Effector memory CD8-positive, alpha-beta T cell (primary cell): Measurements from ENCODE around the gene ETV2.
"Not testable (repeated sequence)": the region's sequence is repeated elsewhere in the genome, so short reads cannot be mapped to it uniquely, and the experiment has no call there.

Source experiments
- ATAC-seq: fragments of 150-1000 bp; cut with Tn5 transposase; replicated peaks from 2 replicates; pipeline ENCODE4 v1.10.0; 2021; ENCODE audit warnings: mild to moderate bottlenecking, moderate library complexity
- DNase-seq, 3 experiments: peaks; one replicate each; pipeline ENCODE4 v3.0.0; 2021
- H3K27ac Mint-ChIP-seq, 2 donors: one replicate each; pipeline ENCODE4 v1.8.0; 2022; ENCODE audit warnings: mild to moderate bottlenecking in 2 of 2, mixed read lengths in 2 of 2, moderate library complexity in 2 of 2
- H3K27me3 Mint-ChIP-seq, 2 donors: one replicate each; pipeline ENCODE4 v1.8.0; 2022; ENCODE audit warnings: mixed read lengths in 2 of 2
- H3K36me3 Mint-ChIP-seq: one replicate; pipeline ENCODE4 v1.8.0; 2022; ENCODE audit warnings: mild to moderate bottlenecking, moderate library complexity, mixed read lengths; ENCODE audit not compliant: insufficient read depth
- H3K4me1 Mint-ChIP-seq, 2 donors: one replicate each; pipeline ENCODE4 v1.8.0; 2022; ENCODE audit warnings: low read depth in 2 of 2, mixed read lengths in 2 of 2
- H3K4me3 Mint-ChIP-seq, 2 donors: one replicate each; pipeline ENCODE4 v1.8.0; 2022; ENCODE audit warnings: mild to moderate bottlenecking in 2 of 2, mixed read lengths in 2 of 2, moderate library complexity in 2 of 2
- H3K9me3 Mint-ChIP-seq, 2 donors: one replicate each; pipeline ENCODE4 v1.8.0; 2022; ENCODE audit warnings: mixed read lengths in 2 of 2
- total RNA-seq, 9 experiments: gene quantifications; one replicate each; lab custom pipeline; 2026; lab: John Stamatoyannopoulos, UW

The ETV2 gene
- total RNA-seq = 0.23 to 1.2 (median 0.59) reads per million in 9 experiments

DNA sequence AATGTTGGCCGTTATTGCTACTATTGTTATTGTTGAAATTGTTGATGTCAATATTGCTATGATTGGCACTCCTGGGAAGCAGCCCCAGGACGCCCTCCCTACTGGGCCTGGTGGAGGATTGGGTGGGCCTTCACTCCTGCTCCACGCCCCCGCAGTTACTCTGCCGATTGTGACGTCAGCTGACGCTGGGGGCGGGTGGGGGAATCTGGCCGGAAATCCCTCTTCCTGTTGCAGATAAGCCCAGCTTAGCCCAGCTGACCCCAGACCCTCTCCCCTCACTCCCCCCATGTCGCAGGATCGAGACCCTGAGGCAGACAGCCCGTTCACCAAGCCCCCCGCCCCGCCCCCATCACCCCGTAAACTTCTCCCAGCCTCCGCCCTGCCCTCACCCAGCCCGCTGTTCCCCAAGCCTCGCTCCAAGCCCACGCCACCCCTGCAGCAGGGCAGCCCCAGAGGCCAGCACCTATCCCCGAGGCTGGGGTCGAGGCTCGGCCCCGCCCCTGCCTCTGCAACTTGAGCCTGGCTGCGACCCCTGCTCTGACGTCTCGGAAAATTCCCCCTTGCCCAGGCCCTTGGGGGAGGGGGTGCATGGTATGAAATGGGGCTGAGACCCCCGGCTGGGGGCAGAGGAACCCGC, at the start of gene ETV2:
ETV2 (plus strand) TSS at position 231 of the 637 bp plus-strand sequence. CDS start 716 bp downstream, outside the sequence.
- H3K27me3 Mint-ChIP-seq = no peaks in the 10 kb centered on the region
- H3K36me3 Mint-ChIP-seq = peaks cover 15% of the 10 kb centered on the region
- DNase-seq (peak; percentile 11 to 38 (median 21)), ATAC-seq (no peak)
- H3K4me1 Mint-ChIP-seq = peaks cover 16 to 19% of the 10 kb centered on the region in 2 donors
- peak within 1 kb of the TSS; percentile 86 to 89 for H3K4me3 Mint-ChIP-seq
- peak within 1 kb of the TSS in 1 of 2 donors; percentile 44 for H3K27ac Mint-ChIP-seq
- H3K9me3 Mint-ChIP-seq = no peaks in the 10 kb centered on the region

DNA sequence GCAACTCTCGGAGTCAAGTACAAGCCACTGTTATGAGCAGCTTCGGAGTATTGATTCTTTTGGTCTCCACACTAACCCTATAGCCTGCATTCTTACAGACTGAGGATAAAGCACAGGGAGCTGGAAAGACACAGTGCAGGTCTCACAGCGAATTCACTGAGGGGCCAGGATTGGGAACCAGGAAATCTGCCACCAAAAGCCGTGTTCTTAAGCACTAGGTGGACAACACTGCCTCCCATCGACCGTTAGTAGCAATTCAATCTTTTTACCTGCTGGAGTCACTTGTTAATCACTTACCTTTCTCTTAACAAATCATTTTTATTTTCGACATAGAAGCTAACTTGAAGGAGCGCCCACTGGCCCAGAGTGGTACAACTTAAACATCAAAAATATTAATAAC, 49.3 kb upstream of the ETV2 start:
- ATAC-seq (no peak), DNase-seq (no peak)
- Mint-ChIP-seq H3K4me1 (peaks cover 0 to 4% of the 10 kb centered on the region in 2 donors), H3K36me3 (peaks cover 6% of the 10 kb centered on the region), H3K27me3 (peaks cover 8 to 19% of the 10 kb centered on the region in 2 donors), H3K9me3 (no peaks in the 10 kb centered on the region), H3K4me3 (no peak overlapping the region), H3K27ac (no peak overlapping the region)

GRCh38 chr19:35595026-35595425, 46.5 kb upstream of the ETV2 start:
- H3K9me3 Mint-ChIP-seq, H3K4me3 Mint-ChIP-seq, H3K27ac Mint-ChIP-seq, ATAC-seq, H3K36me3 Mint-ChIP-seq, DNase-seq, H3K4me1 Mint-ChIP-seq: not testable (repeated sequence)
- peaks cover 15 to 31% of the 10 kb centered on the region in 2 donors for H3K27me3 Mint-ChIP-seq

GRCh38 chr19:35595928-35596327, 45.6 kb upstream of the ETV2 start:
- peaks cover 6% of the 10 kb centered on the region for H3K36me3 Mint-ChIP-seq
- ATAC-seq (no peak), DNase-seq (no peak)
- no peak overlapping the region for H3K27ac Mint-ChIP-seq
- H3K4me1 Mint-ChIP-seq = peaks cover 0 to 4% of the 10 kb centered on the region in 2 donors
- peaks cover 20 to 40% of the 10 kb centered on the region in 2 donors for H3K27me3 Mint-ChIP-seq
- no peaks in the 10 kb centered on the region for H3K9me3 Mint-ChIP-seq
- H3K4me3 Mint-ChIP-seq = no peak overlapping the region

DNA sequence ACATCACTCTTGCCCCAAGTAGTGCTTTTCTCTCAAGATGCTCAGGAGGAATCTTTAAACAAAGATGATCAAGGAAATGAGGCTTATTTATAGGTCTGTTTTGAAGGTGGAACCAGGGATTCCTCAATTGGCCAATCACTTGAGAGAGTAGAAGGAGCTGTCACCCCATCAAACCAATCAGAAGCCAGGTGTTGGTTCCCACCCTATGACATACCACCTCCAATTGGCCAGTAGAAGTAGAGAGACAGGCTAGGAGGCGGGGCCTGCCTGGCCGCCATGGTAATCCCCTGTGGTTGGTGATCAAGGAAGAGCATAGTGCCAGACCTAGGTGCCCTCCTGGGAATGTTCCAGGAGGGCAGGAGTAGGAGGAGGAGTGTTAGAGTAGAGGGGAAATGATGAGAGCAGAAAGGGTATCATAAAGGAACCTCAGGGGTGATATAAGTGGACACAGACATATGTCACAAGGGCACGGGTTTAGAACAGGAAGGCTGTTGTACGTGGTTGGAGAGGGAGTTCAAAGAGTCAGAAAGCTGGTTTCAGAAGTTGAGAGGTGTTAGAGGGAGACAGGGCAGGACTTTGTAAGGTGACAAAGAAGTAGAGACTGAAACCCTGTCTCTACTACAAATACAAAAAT, 45.1 kb upstream of the ETV2 start:
- H3K36me3 Mint-ChIP-seq = peaks cover 6% of the 10 kb centered on the region
- no peak overlapping the region for H3K27ac Mint-ChIP-seq
- peaks cover 0 to 4% of the 10 kb centered on the region in 2 donors for H3K4me1 Mint-ChIP-seq
- H3K9me3 Mint-ChIP-seq = no peaks in the 10 kb centered on the region
- peaks cover 20 to 46% of the 10 kb centered on the region in 2 donors for H3K27me3 Mint-ChIP-seq
- ATAC-seq (peak; percentile 21), DNase-seq (no peak)
- H3K4me3 Mint-ChIP-seq = no peak overlapping the region

GRCh38 chr19:35601971-35602370, 39.6 kb upstream of the ETV2 start:
- Mint-ChIP-seq H3K27me3 (peaks cover 12 to 40% of the 10 kb centered on the region in 2 donors), H3K4me3 (no peak overlapping the region), H3K36me3 (peaks cover 2% of the 10 kb centered on the region), H3K9me3 (no peaks in the 10 kb centered on the region), H3K4me1 (no peaks in the 10 kb centered on the region), H3K27ac (no peak overlapping the region)
- DNase-seq = no peak
- ATAC-seq = no peak

- H3K9me3 Mint-ChIP-seq, H3K4me3 Mint-ChIP-seq, ATAC-seq, H3K27ac Mint-ChIP-seq, H3K4me1 Mint-ChIP-seq, H3K36me3 Mint-ChIP-seq, DNase-seq: not testable (repeated sequence)
- H3K27me3 Mint-ChIP-seq = peaks cover 5 to 22% of the 10 kb centered on the region in 2 donors
Observed at GRCh38 chr19:35604436-35604835, 37.1 kb upstream of the ETV2 start.

GRCh38 chr19:35607170-35607569, 34.4 kb upstream of the ETV2 start:
- not testable (repeated sequence) for H3K4me3 Mint-ChIP-seq

GRCh38 chr19:35607661-35608060, 33.9 kb upstream of the ETV2 start:
- ATAC-seq (no peak), DNase-seq (no peak)
- peaks cover 0 to 6% of the 10 kb centered on the region in 2 donors for H3K9me3 Mint-ChIP-seq
- H3K36me3 Mint-ChIP-seq = peaks cover 20% of the 10 kb centered on the region
- H3K4me3 Mint-ChIP-seq = no peak overlapping the region
- H3K27me3 Mint-ChIP-seq = no peaks in the 10 kb centered on the region
- no peak overlapping the region for H3K27ac Mint-ChIP-seq
- H3K4me1 Mint-ChIP-seq = peaks cover 0 to 14% of the 10 kb centered on the region in 2 donors

More at GRCh38 chr19:35607170-35607569, 34.4 kb upstream of the ETV2 start:
- H3K9me3 Mint-ChIP-seq, H3K27ac Mint-ChIP-seq, H3K27me3 Mint-ChIP-seq, ATAC-seq, H3K4me1 Mint-ChIP-seq, DNase-seq: not testable (repeated sequence)
- H3K36me3 Mint-ChIP-seq = peaks cover 15% of the 10 kb centered on the region

GRCh38 chr19:35608251-35608650, 33.3 kb upstream of the ETV2 start:
- Mint-ChIP-seq H3K9me3 (peaks cover 0 to 6% of the 10 kb centered on the region in 2 donors), H3K27me3 (no peaks in the 10 kb centered on the region), H3K27ac (no peak overlapping the region), H3K4me3 (no peak overlapping the region), H3K4me1 (peaks cover 0 to 14% of the 10 kb centered on the region in 2 donors), H3K36me3 (peaks cover 21% of the 10 kb centered on the region)
- no peak for ATAC-seq
- no peak for DNase-seq

- H3K27ac Mint-ChIP-seq = peak overlapping the region; percentile 35 to 51
- H3K4me1 Mint-ChIP-seq = peaks cover 0 to 21% of the 10 kb centered on the region in 2 donors
- DNase-seq (no peak), ATAC-seq (no peak)
- peaks cover 32% of the 10 kb centered on the region for H3K36me3 Mint-ChIP-seq
- H3K4me3 Mint-ChIP-seq = no peak overlapping the region
- H3K27me3 Mint-ChIP-seq = no peaks in the 10 kb centered on the region
- peaks cover 0 to 6% of the 10 kb centered on the region in 2 donors for H3K9me3 Mint-ChIP-seq
Observed at GRCh38 chr19:35609851-35610353, 31.6 kb upstream of the ETV2 start.

DNA sequence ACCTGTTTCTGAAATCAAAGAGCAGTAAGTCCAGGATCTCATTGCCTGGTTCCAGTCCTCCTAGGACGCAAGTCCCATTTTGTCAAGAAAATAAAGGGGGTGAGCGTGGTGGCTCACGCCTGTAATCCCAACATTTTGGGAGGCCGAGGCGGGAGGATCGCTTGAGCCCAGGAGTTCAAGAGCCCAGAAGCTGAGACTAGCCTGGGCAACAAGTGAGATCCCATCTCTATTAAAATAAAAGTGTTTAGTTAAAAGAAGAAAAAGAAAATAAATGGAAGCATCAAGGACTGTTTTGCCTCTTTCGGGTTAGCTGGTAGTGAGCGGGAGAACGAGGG, 29.4 kb upstream of the ETV2 start:
- Mint-ChIP-seq H3K9me3 (peaks cover 0 to 6% of the 10 kb centered on the region in 2 donors), H3K4me3 (peak overlapping the region; percentile 82 to 87), H3K27me3 (no peaks in the 10 kb centered on the region), H3K36me3 (peaks cover 37% of the 10 kb centered on the region), H3K27ac (peak overlapping the region; percentile 94 to 95), H3K4me1 (peaks cover 0 to 21% of the 10 kb centered on the region in 2 donors)
- no peak for ATAC-seq
- no peak for DNase-seq

- H3K4me1 Mint-ChIP-seq = peaks cover 0 to 21% of the 10 kb centered on the region in 2 donors
- peaks cover 37% of the 10 kb centered on the region for H3K36me3 Mint-ChIP-seq
- ATAC-seq = peak; percentile 94
Observed at GRCh38 chr19:35612559-35613321, 28.8 kb upstream of the ETV2 start, which contains the start of gene HAUS5. Gene HAUS5, plus strand, starts transcription at chr19:35612735. Its CDS starts 60 bp downstream, at chr19:35612795.

More at GRCh38 chr19:35612559-35613321, 28.8 kb upstream of the ETV2 start, which contains the start of gene HAUS5:
- peak within 1 kb of the TSS; percentile 82 to 87 for H3K4me3 Mint-ChIP-seq
- peaks cover 0 to 6% of the 10 kb centered on the region in 2 donors for H3K9me3 Mint-ChIP-seq
- H3K27me3 Mint-ChIP-seq = no peaks in the 10 kb centered on the region
- peak; percentile 94 to 98 (median 97) for DNase-seq
- H3K27ac Mint-ChIP-seq = peak within 1 kb of the TSS; percentile 94 to 95
